Activated T-helper 1 cell treated with Interleukin-2 at 50 U/mL for 16 hours (primary cell): ENCODE results near the gene CCDC12.

Experiments
- DNase-seq: peaks from one replicate; pipeline ENCODE4 v3.0.0-alpha.2; 2020; ENCODE audit warnings: low read depth

The CCDC12 gene

GRCh38 chr3:46906471-46907058 lies 70.0 kb downstream of the CCDC12 start:
- DNase-seq = no peak

DNA sequence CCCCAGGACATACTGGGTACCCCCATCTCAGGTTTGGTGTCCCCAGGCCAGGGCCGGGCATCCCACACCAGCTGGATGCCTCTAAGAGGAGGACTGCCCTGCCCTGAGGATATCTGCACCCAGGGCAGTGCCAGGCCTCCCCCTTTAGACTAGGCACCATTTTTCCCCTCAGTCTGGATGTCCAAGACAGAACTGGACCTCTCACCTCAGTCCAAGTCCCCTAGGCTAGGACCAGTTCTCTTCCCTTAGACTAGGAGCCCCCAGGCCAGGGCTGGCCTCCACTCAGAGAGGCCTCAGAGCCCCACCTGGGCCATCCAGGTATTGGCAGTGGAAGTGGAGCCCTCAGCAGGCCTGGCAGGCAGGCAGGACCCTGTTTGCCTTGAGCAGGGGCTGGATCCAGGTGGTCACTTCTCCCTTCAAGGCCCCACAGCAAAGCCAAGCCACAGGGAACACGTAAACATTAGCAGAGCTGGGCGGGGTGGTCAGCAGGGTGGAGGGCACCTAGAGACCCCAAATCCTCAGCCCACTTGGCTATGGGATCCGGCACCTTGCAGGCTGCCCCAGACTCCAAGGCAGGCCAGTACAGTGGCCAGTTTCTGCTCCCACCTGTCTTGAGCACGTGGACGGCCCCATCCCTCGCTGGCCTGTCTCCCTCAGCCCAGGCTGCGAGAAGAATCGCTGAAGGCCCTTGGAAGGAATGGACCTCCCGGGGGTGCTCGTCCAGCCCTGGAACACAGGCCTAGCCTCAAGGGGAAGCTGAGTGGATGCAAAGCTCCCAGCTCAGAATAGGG lies 70.7 kb downstream of the CCDC12 start:
- no peak for DNase-seq

GRCh38 chr3:46905213-46905560 lies 71.4 kb downstream of the CCDC12 start:
- no peak for DNase-seq

GRCh38 chr3:46904303-46905212 lies 72.0 kb downstream of the CCDC12 start:
- DNase-seq = no peak

DNA sequence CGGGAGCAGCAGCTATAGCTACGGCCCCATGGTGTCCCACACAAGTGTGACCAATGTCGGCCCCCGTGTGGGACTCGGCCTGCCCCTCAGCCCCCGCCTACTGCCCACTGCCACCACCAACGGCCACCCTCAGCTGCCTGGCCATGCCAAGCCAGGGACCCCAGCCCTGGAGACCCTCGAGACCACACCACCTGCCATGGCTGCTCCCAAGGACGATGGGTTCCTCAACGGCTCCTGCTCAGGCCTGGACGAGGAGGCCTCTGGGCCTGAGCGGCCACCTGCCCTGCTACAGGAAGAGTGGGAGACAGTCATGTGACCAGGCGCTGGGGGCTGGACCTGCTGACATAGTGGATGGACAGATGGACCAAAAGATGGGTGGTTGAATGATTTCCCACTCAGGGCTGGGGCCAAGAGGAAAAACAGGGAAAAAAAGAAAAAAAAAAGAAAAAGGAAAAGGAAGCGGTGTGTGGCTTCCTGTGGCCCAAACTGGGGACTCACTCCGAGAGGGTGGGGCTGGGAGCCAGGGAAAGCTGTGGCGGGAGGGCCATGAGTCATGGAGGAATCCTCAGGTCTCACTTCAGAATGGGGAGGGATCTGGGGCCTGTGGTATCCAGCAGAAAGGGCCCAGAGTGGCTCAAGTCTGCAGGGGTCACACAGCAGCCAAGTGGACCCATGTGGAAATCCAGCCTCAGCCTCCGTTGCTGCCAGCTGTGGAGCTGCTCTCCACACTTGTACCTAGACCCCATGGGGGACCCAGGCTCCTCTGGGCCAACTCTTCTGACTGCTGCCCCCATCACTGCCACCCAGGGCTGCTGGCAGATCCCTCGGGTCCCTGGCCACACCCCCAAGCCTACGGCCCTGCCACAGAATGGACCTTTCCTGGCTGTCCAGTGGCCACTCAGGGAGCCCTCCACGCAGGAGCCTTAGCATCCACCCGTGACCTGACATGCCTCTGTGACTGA lies 72.9 kb downstream of the CCDC12 start:
- no peak for DNase-seq

- DNase-seq = no peak
Measured at GRCh38 chr3:46902188-46902631, 74.3 kb downstream of the CCDC12 start.

DNA sequence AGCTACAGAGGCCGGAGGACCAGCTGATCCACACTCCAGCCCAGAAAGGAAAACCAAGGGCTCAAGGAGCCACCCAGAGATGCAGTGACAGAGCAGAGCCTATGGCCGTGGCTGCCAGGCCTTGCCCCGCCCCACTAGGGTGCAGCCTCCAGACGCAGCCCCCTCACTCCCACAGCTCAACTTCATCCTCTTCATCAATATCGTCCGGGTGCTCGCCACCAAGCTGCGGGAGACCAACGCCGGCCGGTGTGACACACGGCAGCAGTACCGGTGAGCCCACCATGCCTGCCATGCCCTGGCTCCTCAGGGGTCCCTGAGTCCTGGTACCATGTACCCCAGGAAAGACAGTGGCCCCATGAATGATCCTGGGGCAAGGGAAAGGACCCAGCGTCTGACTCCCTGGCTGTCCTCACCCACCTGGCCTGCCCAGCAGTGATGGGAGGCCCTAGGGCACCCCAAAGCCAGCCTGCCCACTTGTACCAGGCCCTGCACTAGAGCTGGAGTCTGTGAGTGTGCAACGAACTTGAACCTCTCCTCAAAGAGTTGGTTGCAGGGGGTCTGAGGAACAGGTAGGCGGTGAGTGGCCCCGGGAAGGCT lies 74.9 kb downstream of the CCDC12 start:
- DNase-seq = no peak

DNA sequence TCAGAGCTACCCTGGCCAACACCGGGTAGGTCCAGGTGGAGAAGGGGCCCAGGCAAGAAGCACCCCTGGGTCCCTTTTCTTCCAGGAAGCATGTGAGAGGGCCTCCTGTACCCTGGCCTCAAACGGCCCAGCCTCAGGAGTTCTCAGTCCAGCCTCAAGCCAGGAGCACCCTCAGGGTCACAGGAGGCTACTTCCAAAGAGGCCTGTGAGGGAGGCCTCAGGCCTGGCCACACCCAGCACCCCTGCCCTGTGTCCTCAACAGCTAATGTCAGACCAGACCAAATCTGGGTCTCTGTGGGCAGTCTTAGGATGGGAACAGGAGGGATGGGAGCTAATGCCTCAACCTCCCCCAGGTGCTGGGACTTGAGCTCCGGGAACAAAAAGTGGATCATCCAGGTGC lies 75.5 kb downstream of the CCDC12 start:
- DNase-seq = no peak

- DNase-seq = no peak
Measured at GRCh38 chr3:46900356-46900755, 76.2 kb downstream of the CCDC12 start.

GRCh38 chr3:46900007-46900292 lies 76.6 kb downstream of the CCDC12 start:
- no peak for DNase-seq

DNA sequence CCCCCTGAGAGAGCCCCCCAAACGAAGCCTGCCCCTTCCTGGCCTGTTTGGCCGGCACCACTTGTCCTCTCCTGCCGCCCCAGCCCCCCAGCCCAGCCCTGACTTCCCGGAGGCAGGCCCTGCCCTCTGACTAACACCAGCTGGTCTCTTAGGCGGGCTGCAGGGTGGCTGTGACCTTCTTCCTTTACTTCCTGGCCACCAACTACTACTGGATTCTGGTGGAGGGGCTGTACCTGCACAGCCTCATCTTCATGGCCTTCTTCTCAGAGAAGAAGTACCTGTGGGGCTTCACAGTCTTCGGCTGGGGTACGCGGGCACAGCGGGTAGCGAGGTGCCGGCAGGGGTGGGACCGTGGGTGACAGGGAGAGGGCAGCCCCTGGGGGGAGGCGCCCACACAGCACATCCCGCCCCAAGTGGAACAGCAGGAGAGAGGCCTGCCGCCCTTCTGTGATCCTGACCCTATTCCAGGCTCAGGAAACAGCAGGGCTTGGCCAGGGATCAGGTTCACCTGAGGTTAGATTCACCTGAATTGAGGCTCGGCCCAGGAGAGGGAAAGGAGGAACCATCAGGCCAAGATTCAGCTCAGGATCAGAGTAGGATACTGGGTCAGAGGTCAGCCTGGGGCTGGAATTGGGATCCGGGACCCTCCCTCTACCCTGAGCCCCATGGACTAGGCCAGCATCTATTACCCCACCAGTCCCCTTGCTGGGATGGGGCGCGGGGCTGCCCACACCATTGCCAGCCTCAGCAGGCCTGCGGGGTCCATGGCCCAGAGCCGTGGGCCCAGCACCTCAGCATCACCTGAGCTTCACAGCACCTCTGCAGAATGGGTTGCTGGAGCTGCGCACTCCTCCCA lies 77.2 kb downstream of the CCDC12 start:
- DNase-seq = no peak

- no peak for DNase-seq
Measured at GRCh38 chr3:46898321-46899150, 78.0 kb downstream of the CCDC12 start.

DNA sequence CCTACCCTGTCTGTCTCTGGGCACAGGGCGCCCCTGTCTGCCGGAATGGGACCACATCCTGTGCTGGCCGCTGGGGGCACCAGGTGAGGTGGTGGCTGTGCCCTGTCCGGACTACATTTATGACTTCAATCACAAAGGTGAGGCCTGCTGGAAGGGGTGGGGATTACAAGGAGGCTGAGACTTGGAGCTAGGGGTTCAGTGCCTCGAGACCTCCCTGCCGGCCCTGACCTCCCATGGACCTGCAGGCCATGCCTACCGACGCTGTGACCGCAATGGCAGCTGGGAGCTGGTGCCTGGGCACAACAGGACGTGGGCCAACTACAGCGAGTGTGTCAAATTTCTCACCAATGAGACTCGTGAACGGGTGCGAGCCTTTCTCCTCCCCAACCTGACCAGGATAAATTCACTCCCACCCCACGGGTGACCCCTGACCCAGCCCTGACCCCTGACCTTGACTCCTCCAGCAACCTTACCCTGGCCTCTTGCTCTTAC lies 78.7 kb downstream of the CCDC12 start:
- no peak for DNase-seq

DNA sequence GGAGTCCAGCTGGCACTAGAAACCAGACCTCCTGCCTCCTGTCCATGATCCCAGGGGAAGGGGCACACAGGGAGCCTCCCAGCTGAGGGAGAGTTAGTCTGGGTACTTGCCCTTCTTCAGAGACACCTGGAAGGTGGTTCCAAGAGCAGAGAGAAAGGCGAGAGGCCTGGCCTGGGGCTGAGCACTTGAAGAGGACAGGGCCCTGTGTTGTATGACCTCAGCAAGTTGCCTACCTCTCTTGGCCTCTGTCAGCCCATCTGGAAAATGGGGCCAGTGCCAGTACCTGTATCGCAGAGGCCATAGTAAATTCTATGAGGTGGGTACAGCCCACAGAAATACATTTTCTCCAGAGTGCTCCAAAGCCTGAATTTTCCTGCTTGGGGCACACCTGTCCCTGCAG lies 79.5 kb downstream of the CCDC12 start:
- DNase-seq = no peak

GRCh38 chr3:46896386-46896785 lies 80.2 kb downstream of the CCDC12 start:
- DNase-seq = no peak

DNA sequence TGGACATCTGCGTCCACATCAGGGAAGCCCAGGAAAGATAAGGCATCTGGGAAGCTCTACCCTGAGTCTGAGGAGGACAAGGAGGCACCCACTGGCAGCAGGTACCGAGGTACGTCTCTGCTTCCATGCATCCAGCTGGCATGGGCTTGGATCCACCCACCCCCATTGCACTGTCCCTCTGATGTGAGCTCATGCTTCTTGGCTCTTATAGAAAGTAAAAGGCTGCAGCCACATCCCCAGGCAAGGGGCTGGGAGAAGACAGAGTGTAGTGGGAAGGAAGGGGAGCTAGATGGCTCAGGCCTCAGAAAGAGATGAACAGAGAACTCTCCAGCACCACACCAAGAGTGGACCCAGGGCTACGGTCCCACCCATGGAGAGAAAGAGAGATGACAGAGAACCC lies 80.8 kb downstream of the CCDC12 start:
- no peak for DNase-seq

- DNase-seq = peak; percentile 63
Measured at GRCh38 chr3:46895204-46895660, 81.3 kb downstream of the CCDC12 start.

GRCh38 chr3:46894256-46894655 lies 82.3 kb downstream of the CCDC12 start:
- no peak for DNase-seq

DNA sequence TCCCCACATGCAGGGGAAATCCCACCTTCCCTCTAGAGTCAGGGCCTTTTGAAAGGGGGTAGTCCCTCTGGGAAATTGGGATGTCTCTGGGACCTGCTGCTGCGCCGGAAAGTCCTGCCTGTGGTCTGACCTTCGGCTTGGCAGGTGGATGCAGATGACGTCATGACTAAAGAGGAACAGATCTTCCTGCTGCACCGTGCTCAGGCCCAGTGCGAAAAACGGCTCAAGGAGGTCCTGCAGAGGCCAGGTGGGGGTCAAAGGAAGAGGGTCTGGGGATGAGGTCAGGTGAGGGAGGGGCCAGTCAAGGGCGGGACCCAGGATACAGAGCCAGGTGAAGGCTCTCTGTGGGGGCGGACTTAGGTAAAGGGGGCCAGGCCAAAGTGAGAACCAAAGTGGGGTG lies 82.8 kb downstream of the CCDC12 start:
- no peak for DNase-seq
